Ramos (cell line): ENCODE data around the gene RABEP1.

Source experiments
- in situ Hi-C: fragments of 300-500 bp; cut with MboI; formaldehyde crosslinking; loops from one replicate; pipeline ENCODE4 v1.14.3; 2022; ENCODE audit warnings: low sequenced_read_pairs; ENCODE audit not compliant: unreplicated experiment

The RABEP1 gene

GRCh38 chr17:5263441-5263840 is 18.6 kb upstream of the RABEP1 start:
- in situ Hi-C loops, result no loop called here

DNA sequence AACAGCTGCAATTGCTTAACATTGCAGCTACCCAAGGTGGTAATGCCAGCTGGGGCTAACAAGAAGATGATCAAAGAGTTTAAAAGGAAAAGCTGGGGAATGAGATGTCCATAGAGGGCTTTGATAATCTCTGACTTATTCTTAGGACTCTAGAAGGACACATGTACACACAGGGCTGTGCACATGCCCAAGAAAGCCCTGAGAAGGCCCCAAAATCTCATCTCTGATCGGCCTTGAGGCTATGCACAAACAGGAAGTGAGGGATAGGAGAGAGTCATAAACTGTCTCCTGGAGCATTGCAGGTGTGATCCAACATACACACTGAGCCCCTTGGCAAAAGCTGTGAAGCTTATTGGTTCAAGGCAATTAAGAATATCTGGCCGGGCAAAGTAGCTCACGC is 17.2 kb upstream of the RABEP1 start:
- in situ Hi-C loops, result no loop called here

GRCh38 chr17:5269241-5269960 is 12.7 kb upstream of the RABEP1 start:
- in situ Hi-C loops, result no loop called here

- in situ Hi-C loops, result no loop called here
Measured at GRCh38 chr17:5272322-5272721, 9.8 kb upstream of the RABEP1 start.

GRCh38 chr17:5282642-5283217 is 646 bp downstream of the RABEP1 start:
- in situ Hi-C loops, result no loop called here

DNA sequence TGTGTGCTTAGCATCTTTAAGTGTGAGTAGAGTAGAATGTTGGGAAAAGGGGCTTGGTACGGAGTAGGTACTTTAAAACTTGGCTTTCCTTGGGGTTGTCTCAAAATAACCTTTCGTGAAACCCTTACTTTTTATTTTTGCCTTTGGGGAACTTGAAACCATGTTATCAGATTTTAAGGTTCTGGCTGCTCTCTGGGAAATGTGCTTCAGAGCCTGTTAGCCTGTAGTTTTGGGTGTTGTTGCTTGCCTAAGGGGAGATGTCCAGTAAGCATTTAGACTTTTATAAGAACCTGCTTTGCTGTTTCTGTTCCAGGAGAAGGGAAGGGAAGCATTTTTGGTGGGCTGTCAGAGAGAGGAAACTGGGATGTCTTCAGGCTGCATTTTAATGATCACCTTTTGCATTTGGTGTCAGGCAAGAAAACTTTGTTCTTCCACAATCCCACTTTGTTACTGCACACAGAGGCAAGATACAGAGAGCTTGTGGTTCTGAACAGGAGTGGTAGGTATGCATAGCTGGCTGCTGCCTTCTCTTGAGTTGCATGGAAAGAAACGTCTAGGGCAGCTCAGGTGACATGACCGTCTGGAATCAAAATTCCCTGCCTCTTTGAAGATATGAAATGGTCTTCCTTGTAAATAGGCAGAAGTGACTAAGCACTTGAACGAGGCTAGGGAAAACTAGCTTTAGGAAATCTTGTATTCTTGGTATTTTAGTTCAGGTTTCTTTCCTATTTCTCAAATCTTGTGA is 1.7 kb downstream of the RABEP1 start:
- in situ Hi-C loops, result no loop called here

DNA sequence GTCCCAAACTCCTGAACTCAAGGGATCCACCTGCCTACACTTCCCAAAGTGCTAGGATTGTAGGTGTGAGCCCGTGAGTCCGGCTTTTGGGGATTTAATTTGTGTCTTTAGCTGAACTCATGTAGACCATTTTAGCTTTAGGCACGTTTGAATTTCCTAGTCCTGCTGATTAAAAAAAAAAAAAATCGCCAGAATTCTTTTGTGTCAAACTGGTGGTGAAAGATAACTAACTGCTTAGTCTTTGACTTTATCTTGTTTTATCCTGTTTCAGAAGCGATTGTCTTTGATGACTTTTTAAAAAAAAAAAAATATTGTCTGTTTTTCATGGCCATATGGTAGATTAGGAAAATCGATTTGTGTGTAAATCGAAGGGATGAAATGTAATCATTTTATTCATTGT is 2.6 kb downstream of the RABEP1 start:
- in situ Hi-C loops, result no loop called here

DNA sequence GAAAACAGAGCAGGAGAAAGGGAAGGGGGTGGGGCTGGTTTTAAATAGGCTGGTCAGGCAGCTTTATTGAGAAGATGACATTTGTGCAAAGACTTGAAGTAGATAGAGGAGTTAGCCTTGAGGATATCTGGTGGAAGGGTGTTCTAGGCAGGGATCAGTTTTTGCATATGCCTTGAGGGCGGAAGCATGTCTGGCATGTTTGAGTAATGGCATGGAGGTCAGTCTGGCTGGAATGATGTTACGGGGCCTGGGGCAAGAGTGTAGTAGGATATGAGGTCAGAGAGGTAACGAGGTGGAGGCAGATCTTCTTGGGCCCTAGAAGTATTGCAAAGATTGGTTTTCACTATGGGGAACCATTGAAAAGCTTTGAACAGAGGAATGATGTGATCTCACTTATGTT is 4.8 kb downstream of the RABEP1 start:
- in situ Hi-C loops, result no loop called here

DNA sequence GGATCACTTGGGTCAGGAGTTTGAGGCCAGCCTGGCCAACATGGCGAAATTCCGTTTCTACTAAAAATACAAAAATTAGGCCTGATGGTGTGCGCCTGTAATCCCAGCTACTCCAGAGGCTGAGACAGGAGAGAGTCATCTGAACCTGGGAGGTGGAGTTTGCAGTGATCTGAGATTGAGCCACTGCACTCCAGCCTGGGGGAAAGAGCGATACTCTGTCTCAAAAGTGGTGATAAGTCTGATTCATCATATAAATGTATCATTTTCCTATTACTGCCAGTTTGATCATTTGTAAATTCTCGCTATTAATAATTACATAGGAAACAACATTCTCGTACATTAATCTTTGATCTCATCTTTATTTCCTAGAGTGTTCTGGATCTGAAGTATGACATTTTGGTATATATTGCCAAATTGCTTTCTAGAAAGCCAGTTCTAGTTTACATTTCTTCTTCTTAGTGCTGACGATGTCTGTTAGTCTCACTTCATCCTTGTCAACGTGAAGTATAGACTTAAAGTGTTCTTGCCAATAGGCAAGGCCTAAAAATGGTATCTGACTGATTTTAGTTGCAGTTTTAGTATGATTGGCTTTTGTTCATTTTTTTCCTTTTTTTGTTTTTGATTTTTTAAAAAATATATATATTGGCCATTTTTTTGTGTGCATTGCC is 9.7 kb downstream of the RABEP1 start:
- in situ Hi-C loops, result no loop called here

DNA sequence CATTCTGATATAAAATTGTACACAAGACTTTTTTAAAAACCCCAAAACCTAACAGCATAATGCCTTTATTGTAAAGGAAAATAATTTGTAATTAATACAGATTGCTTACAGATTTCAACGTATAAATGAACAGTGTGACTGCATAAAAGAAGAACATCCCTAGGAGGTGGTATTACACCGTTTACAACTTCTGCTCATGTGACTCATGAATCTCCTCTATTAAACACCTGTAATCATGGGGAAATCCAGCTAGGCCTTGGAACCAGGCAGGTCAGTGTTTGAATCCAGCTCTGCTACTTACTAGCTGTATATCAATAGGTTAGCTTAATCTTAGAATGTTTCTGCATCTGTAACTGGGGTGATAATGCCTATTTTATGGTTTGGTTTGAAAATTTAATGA is 15.2 kb downstream of the RABEP1 start:
- in situ Hi-C loops, result no loop called here

- in situ Hi-C loops, result no loop called here
Measured at GRCh38 chr17:5299383-5299782, 17.3 kb downstream of the RABEP1 start.

GRCh38 chr17:5304636-5305035 is 22.6 kb downstream of the RABEP1 start:
- in situ Hi-C loops, result no loop called here

DNA sequence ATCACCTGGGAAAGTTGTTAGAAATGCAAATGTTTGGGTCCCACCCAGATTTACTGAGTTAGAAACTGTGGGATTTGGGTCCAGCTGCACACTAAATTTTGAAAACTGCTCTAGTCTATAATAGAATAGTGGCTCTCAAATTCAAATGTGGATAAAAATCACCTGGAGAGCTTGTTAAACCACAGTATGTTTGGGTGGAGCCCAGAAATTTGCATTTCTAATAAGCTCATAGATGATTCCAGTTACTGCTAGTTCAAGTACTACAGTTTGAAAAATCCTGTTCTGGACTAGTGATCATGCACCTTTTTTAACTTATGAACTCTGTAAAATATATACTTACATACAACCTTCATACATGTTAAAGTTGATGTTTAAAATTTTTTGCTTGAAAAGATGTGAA is 27.8 kb downstream of the RABEP1 start:
- in situ Hi-C loops, result no loop called here

GRCh38 chr17:5325851-5326250 is 43.8 kb downstream of the RABEP1 start:
- in situ Hi-C loops, result no loop called here

GRCh38 chr17:5329784-5330557 is 47.9 kb downstream of the RABEP1 start:
- in situ Hi-C loops, result no loop called here

GRCh38 chr17:5330981-5331380 is 48.9 kb downstream of the RABEP1 start:
- in situ Hi-C loops, result no loop called here

DNA sequence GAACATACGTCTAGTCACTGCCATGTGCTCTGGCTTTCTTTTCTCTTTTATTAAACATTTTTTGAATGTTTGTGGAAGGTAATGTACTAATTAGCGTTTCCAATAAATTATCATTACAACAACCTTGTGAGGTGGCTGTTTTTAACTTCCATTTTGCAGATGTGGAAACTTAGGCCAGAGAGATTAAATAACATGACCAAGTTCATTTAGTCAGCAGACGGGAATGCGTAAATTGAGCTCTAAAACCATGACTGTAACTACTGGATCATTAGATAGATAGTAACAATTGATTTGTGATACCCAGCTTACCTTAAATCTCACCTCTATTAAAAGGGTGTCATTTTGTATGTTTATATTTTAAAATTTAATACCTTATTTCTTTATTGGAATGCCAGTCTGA is 49.4 kb downstream of the RABEP1 start:
- in situ Hi-C loops, result no loop called here

DNA sequence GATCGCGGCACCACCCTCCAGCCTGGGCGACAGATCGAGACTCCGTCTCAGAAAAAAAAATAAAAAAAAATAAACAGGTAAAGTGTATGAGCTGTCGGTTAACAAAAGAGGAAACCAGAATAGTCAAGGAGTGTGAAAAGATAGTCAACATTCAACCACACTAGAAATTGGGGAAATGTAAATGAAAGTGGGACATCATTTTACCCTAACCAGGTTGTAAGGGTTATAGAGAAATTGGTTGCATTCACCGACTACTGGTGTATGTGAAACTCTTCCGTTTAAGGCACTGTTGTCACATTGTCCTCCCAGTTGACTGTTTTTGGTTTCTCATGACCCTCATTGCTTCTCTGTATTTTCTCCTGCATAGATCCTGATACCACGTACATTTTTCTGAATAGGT is 62.8 kb downstream of the RABEP1 start:
- in situ Hi-C loops, result no loop called here

GRCh38 chr17:5352681-5353289 is 70.7 kb downstream of the RABEP1 start:
- in situ Hi-C loops, result no loop called here

DNA sequence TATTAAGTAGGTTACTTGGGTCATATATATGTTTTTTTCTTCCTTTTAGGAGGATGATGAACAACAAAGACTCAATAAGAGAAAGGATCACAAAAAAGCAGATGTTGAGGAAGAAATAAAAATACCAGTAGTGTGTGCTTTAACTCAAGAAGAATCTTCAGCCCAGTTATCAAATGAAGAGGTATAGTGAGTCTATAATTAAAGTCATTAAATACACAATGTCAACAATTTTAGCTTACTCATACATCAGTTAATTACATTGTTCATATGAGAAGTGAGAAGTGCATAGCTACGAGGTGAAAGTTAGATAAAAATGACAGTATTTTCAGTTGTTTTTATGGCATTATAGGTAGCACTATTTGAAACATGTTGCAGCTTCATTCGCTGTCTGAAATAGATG is 72.2 kb downstream of the RABEP1 start:
- in situ Hi-C loops, result no loop called here
